ENCODE results near the gene NCOA6.
"Not testable (repeated sequence)": the region's sequence is repeated elsewhere in the genome, so short reads cannot be mapped to it uniquely, and the experiment has no call there.

The NCOA6 gene

GRCh38 chr20:34817801-34818200 is 7.7 kb downstream of the NCOA6 start:
- intact Hi-C loops (cut with DNase I; ENCODE audit: low total_unique reads), result no loop called here
- H3K4me1 ChIP-seq, result peaks cover 0 to 55% (median 3%) of the 10 kb centered on the region in 4 donors
- no peak for DNase-seq
- H3K36me3 ChIP-seq, result no peaks in the 10 kb centered on the region
- no peak overlapping the region for H3K27ac ChIP-seq
- no peak overlapping the region for H3K4me3 ChIP-seq
- TF ChIP-seq CTCF (IDR thresholded peaks at IDR 0.05), result no peak
- no peaks in the 10 kb centered on the region for H3K27me3 ChIP-seq
- H3K9me3 ChIP-seq, result no peaks in the 10 kb centered on the region

- no peak for TF ChIP-seq CTCF (IDR thresholded peaks at IDR 0.05)
- H3K27ac ChIP-seq, result no peak overlapping the region
- H3K27me3 ChIP-seq, result no peaks in the 10 kb centered on the region
- intact Hi-C loops (cut with DNase I; ENCODE audit: low total_unique reads), result no loop called here
- no peaks in the 10 kb centered on the region for H3K36me3 ChIP-seq
- H3K4me3 ChIP-seq, result no peak overlapping the region
- peaks cover 0 to 47% (median 3%) of the 10 kb centered on the region in 4 donors for H3K4me1 ChIP-seq
- no peaks in the 10 kb centered on the region for H3K9me3 ChIP-seq
- no peak for DNase-seq
Measured at GRCh38 chr20:34817072-34817471, 8.4 kb downstream of the NCOA6 start.

GRCh38 chr20:34815636-34816035 is 9.8 kb downstream of the NCOA6 start:
- no peaks in the 10 kb centered on the region for H3K9me3 ChIP-seq
- no peaks in the 10 kb centered on the region for H3K27me3 ChIP-seq
- no peak overlapping the region for H3K27ac ChIP-seq
- peaks cover 0 to 36% (median 3%) of the 10 kb centered on the region in 4 donors for H3K4me1 ChIP-seq
- DNase-seq, result no peak
- intact Hi-C loops (cut with DNase I; ENCODE audit: low total_unique reads), result no loop called here
- no peak overlapping the region for H3K4me3 ChIP-seq
- no peak for TF ChIP-seq CTCF (IDR thresholded peaks at IDR 0.05)
- H3K36me3 ChIP-seq, result no peaks in the 10 kb centered on the region

- Histone ChIP-seq H3K27ac (no peak overlapping the region), H3K9me3 (no peaks in the 10 kb centered on the region), H3K4me1 (peaks cover 0 to 4% (median 0%) of the 10 kb centered on the region in 4 donors), H3K27me3 (no peaks in the 10 kb centered on the region), H3K36me3 (peaks cover 0 to 6% (median 0%) of the 10 kb centered on the region in 3 donors), H3K4me3 (no peak overlapping the region)
- TF ChIP-seq CTCF (IDR thresholded peaks at IDR 0.05), result no peak
- no peak for DNase-seq
- intact Hi-C loops (cut with DNase I; ENCODE audit: low total_unique reads), result no loop called here
Measured at GRCh38 chr20:34808583-34808982, 16.9 kb downstream of the NCOA6 start.

GRCh38 chr20:34807944-34808465 is 17.4 kb downstream of the NCOA6 start:
- H3K4me1 ChIP-seq, H3K9me3 ChIP-seq: not testable (repeated sequence)

GRCh38 chr20:34806255-34806654 is 19.2 kb downstream of the NCOA6 start:
- H3K27me3 ChIP-seq, result no peaks in the 10 kb centered on the region
- no peak for TF ChIP-seq CTCF (IDR thresholded peaks at IDR 0.05)
- H3K9me3 ChIP-seq, result no peaks in the 10 kb centered on the region
- peaks cover 0 to 12% (median 0%) of the 10 kb centered on the region in 3 donors for H3K36me3 ChIP-seq
- H3K4me1 ChIP-seq, result peaks cover 0 to 4% (median 0%) of the 10 kb centered on the region in 4 donors
- no peak for DNase-seq
- no peak overlapping the region for H3K4me3 ChIP-seq
- H3K27ac ChIP-seq, result no peak overlapping the region
- intact Hi-C loops (cut with DNase I; ENCODE audit: low total_unique reads), result no loop called here

More at GRCh38 chr20:34807944-34808465, 17.4 kb downstream of the NCOA6 start:
- H3K4me3 ChIP-seq; H3K36me3 ChIP-seq; DNase-seq; intact Hi-C loops (cut with DNase I; ENCODE audit: low total_unique reads); H3K27me3 ChIP-seq; H3K27ac ChIP-seq: not testable (repeated sequence)
